CD14-positive monocyte (primary cell): ENCODE results near the gene DHRS12. TPM values are rescaled to one million over a fixed set of nuclear protein-coding genes. Genes with fewer than 3 reads are reported as not detected.

Experiments
- DNase-seq, 3 donors: peaks; one replicate each; pipeline ENCODE4 v3.0.0-alpha.2; 2011 to 2022
- H2AFZ ChIP-seq: 2 replicates; pipeline ENCODE4 v1.6.0; 2012; ENCODE audit warnings: mild to moderate bottlenecking, low read depth, low read length, inconsistent platforms; ENCODE audit not compliant: insufficient read depth, poor library complexity, severe bottlenecking
- H3K27ac ChIP-seq, 2 donors: 1 replicate in 1 of 2; 2 replicates in 1 of 2; pipeline ENCODE4 v1.5.1; 2012 to 2013; ENCODE audit warnings: low read length in 2 of 2, control low read depth in 1 of 2, inconsistent platforms in 1 of 2, low read depth in 1 of 2, mild to moderate bottlenecking in 1 of 2
- H3K27me3 ChIP-seq, 2 donors: one replicate each; pipeline versions ENCODE4 v1.6.0 to v1.6.1; 2011 to 2013; ENCODE audit warnings: low read length in 2 of 2; ENCODE audit not compliant: control insufficient read depth in 2 of 2, insufficient read depth in 2 of 2
- H3K36me3 ChIP-seq, 2 donors: replicated peaks in 1 of 2; 1 replicate in 1 of 2; 2 replicates in 1 of 2; pipeline versions ENCODE4 v1.5.1 to v1.6.1; 2012 to 2013; ENCODE audit warnings: low read length in 2 of 2, control low read depth in 1 of 2, inconsistent platforms in 1 of 2, mild to moderate bottlenecking in 1 of 2; ENCODE audit not compliant: insufficient read depth in 2 of 2, control insufficient read depth in 1 of 2
- H3K4me1 ChIP-seq, 2 donors: 1 replicate in 1 of 2; 2 replicates in 1 of 2; pipeline versions ENCODE4 v1.5.1 to v1.6.1; 2012 to 2013; ENCODE audit warnings: low read length in 2 of 2, control low read depth in 1 of 2, inconsistent platforms in 1 of 2, mild to moderate bottlenecking in 1 of 2, moderate library complexity in 1 of 2; ENCODE audit not compliant: insufficient read depth in 2 of 2, control insufficient read depth in 1 of 2
- H3K4me2 ChIP-seq: replicated peaks from 2 replicates; pipeline ENCODE3; 2012; ENCODE audit warnings: low read length, moderate library complexity, mild to moderate bottlenecking; ENCODE audit not compliant: poor library complexity, severe bottlenecking; ENCODE audit errors: extremely low read depth
- H3K4me3 ChIP-seq, 3 experiments: fragments of 200-600 bp in 1 of 3; sonication (generic) in 1 of 3; replicated peaks in 1 of 3; 1 replicate in 2 of 3; 2 replicates in 1 of 3; pipeline ENCODE4 v1.5.1; 2011 to 2013; ENCODE audit warnings: low read length in 3 of 3, mild to moderate bottlenecking in 3 of 3, control low read depth in 2 of 3, low read depth in 2 of 3, inconsistent platforms in 1 of 3, moderate library complexity in 1 of 3
- H3K79me2 ChIP-seq: 2 replicates; pipeline ENCODE4 v1.6.0; 2012; ENCODE audit warnings: mild to moderate bottlenecking, control low read depth, inconsistent platforms, low read length, moderate library complexity; ENCODE audit not compliant: insufficient read depth
- H3K9ac ChIP-seq: 2 replicates; pipeline ENCODE4 v1.6.0; 2017; ENCODE audit warnings: low read length, mild to moderate bottlenecking; ENCODE audit not compliant: insufficient read depth, poor library complexity, severe bottlenecking
- H3K9me3 ChIP-seq, 2 donors: replicated peaks in 1 of 2; 1 replicate in 1 of 2; 2 replicates in 1 of 2; pipeline versions ENCODE4 v1.5.1 to v1.6.1; 2012 to 2013; ENCODE audit warnings: low read length in 2 of 2, control low read depth in 1 of 2; ENCODE audit not compliant: control insufficient read depth in 1 of 2, insufficient read depth in 1 of 2
- H4K20me1 ChIP-seq: 2 replicates; pipeline ENCODE4 v1.6.0; 2012; ENCODE audit warnings: mild to moderate bottlenecking, low read length, control low read depth, moderate library complexity; ENCODE audit not compliant: insufficient read depth
- H3K27ac Mint-ChIP-seq, 7 donors: one replicate each; pipeline ENCODE4 v1.8.0; 2020; ENCODE audit warnings: mild to moderate bottlenecking in 7 of 7, mixed read lengths in 7 of 7, moderate library complexity in 6 of 7, inconsistent platforms in 2 of 7
- H3K27me3 Mint-ChIP-seq, 3 donors: one replicate each; pipeline ENCODE4 v1.8.0; 2021 to 2022; ENCODE audit warnings: low read depth in 3 of 3, mild to moderate bottlenecking in 3 of 3, mixed read lengths in 3 of 3, moderate library complexity in 3 of 3, inconsistent platforms in 1 of 3
- H3K36me3 Mint-ChIP-seq, 2 donors: one replicate each; pipeline ENCODE4 v1.8.0; 2020; ENCODE audit warnings: mixed read lengths in 2 of 2, inconsistent platforms in 1 of 2, mild to moderate bottlenecking in 1 of 2
- H3K4me1 Mint-ChIP-seq: one replicate; pipeline ENCODE4 v1.8.0; 2020; ENCODE audit warnings: mild to moderate bottlenecking, mixed read lengths
- H3K4me3 Mint-ChIP-seq, 2 donors: one replicate each; pipeline ENCODE4 v1.8.0; 2020; ENCODE audit warnings: mild to moderate bottlenecking in 2 of 2, mixed read lengths in 2 of 2, moderate library complexity in 1 of 2
- H3K9me3 Mint-ChIP-seq, 7 donors: one replicate each; pipeline ENCODE4 v1.8.0; 2020 to 2022; ENCODE audit warnings: mixed read lengths in 7 of 7, mild to moderate bottlenecking in 6 of 7, moderate library complexity in 6 of 7, inconsistent platforms in 2 of 7
- CTCF ChIP-seq: fragments of 200-600 bp; IDR thresholded peaks from one replicate; pipeline ENCODE4 v1.8.0; 2022; ENCODE audit warnings: antibody characterized with exemption, mild to moderate bottlenecking
- WGBS: methylation state at CpG from one replicate; pipeline ENCODE4 v1.1.5; 2013; ENCODE audit warnings: missing lambda C conversion rate; ENCODE audit not compliant: insufficient coverage; 5-methylcytosine and 5-hydroxymethylcytosine counted together
- intact Hi-C, 2 donors: fragments of 100-400 bp; cut with micrococcal nuclease; formaldehyde crosslinking; loops; one replicate each; pipeline versions ENCODE4 v1.15.0 to v1.15.1; 2023
- polyA plus RNA-seq, 3 donors: library from polyadenylated mRNA; depleted of rRNA in 1 of 3; unstranded in 2 of 3; stranded (reverse) in 1 of 3; fragments of 300-500 nt in 2 of 3; fragments of >200 nt in 1 of 3; fragmentation: Illumina TruSeq in 2 of 3; gene quantifications; 1 replicate in 2 of 3; 2 replicates in 1 of 3; pipeline ENCODE4 v1.2.3, GENCODE V29; 2012 to 2021

The DHRS12 gene
- polyA plus RNA-seq, 3 donors: 7.6 to 20.2 (median 20.0) TPM

GRCh38 chr13:51773515-51773914, 30.4 kb downstream of the DHRS12 start:
- Mint-ChIP-seq H3K9me3 (peaks cover 0 to 4% (median 0%) of the 10 kb centered on the region in 7 donors), H3K36me3 (peaks cover 0 to 1% of the 10 kb centered on the region in 2 donors), H3K4me1 (peaks cover 9% of the 10 kb centered on the region), H3K27me3 (peaks cover 7 to 29% (median 16%) of the 10 kb centered on the region in 3 donors), H3K4me3 (no peak overlapping the region), H3K27ac (no peak overlapping the region)
- intact Hi-C loops: no loop called here
- WGBS: 95% methylated on average over 5 of the region's 11 CpGs
- peaks cover 0 to 6% of the 10 kb centered on the region in 2 donors for H3K4me1 ChIP-seq
- no peaks in the 10 kb centered on the region for H3K9me3 ChIP-seq
- H2AFZ ChIP-seq: no peak overlapping the region
- TF ChIP-seq CTCF: no peak
- peaks cover 0 to 6% of the 10 kb centered on the region in 2 donors for H3K36me3 ChIP-seq
- no peak overlapping the region for H3K4me2 ChIP-seq
- H4K20me1 ChIP-seq: no peaks in the 10 kb centered on the region
- H3K27ac ChIP-seq: no peak overlapping the region
- H3K79me2 ChIP-seq: no peaks in the 10 kb centered on the region
- H3K9ac ChIP-seq: no peak overlapping the region
- DNase-seq: no peak
- H3K4me3 ChIP-seq: no peak overlapping the region
- H3K27me3 ChIP-seq: peaks cover 0 to 18% of the 10 kb centered on the region in 2 donors

GRCh38 chr13:51772781-51773180, 31.2 kb downstream of the DHRS12 start:
- no peaks in the 10 kb centered on the region for H3K9me3 ChIP-seq
- no peaks in the 10 kb centered on the region for H3K79me2 ChIP-seq
- peaks cover 0 to 13% of the 10 kb centered on the region in 2 donors for H3K36me3 ChIP-seq
- WGBS: 95% methylated on average over 3 of the region's 6 CpGs
- intact Hi-C loops: no loop called here
- H3K36me3 Mint-ChIP-seq: peaks cover 6% of the 10 kb centered on the region in 2 donors
- H3K4me1 Mint-ChIP-seq: peaks cover 2% of the 10 kb centered on the region
- DNase-seq: no peak
- peaks cover 0 to 6% (median 0%) of the 10 kb centered on the region in 7 donors for H3K9me3 Mint-ChIP-seq
- no peak for TF ChIP-seq CTCF
- H3K27ac Mint-ChIP-seq: no peak overlapping the region
- H3K27me3 ChIP-seq: peaks cover 0 to 10% of the 10 kb centered on the region in 2 donors
- no peak overlapping the region for H2AFZ ChIP-seq
- H3K4me3 Mint-ChIP-seq: no peak overlapping the region
- no peak overlapping the region for H3K4me3 ChIP-seq
- no peaks in the 10 kb centered on the region for H3K4me1 ChIP-seq
- no peak overlapping the region for H3K27ac ChIP-seq
- peaks cover 6 to 21% (median 9%) of the 10 kb centered on the region in 3 donors for H3K27me3 Mint-ChIP-seq
- H3K9ac ChIP-seq: no peak overlapping the region
- H4K20me1 ChIP-seq: no peaks in the 10 kb centered on the region
- no peak overlapping the region for H3K4me2 ChIP-seq
